Fibroblast of the conjunctiva (primary cell): ENCODE data around the gene ZFHX3.

Source experiments
- DNase-seq: peaks from one replicate; pipeline ENCODE4 v3.0.0-alpha.2; 2010; ENCODE audit warnings: low read depth

Gene ZFHX3

DNA sequence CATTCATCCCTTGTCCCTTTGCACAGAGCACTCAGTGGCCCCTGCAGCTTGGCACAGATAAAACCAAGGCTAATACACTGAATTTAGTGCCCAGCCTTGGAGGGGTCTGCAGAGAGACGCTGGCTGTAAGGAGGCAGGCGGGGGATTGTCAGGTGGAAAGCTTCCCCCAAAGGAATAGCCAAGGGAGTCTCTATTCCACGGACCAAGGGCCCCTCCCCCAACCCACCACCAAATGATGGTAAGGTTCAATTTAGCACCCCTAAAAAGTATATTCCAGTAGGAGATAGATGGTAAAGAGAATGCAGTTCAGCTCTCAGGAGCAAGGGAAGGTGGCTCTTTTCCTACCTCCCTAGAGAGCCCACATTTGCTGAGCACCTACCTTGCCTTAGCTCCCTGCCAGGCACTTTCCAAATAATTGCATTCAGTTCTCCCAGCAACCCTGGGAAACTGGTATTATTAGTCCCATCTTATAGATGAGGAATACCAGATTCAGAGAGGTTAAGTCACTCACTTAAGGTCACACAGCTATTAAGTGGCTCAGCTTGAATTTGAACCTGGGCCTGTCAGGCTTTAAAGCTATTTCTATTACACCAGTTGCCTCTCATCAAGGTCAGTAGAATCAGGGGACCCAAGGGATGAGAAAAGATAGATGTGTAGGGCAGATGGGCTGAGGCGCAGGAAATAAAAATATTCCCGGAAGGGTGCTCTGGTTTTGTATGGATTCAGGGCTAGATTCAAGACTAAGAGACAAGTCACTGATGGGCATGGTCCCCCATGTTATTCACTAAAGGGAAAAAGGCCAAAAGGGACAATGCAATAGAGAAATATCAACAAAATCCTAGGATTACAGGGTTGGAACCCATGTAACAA, 20.0 kb upstream of the ZFHX3 start:
- DNase-seq = no peak

DNA sequence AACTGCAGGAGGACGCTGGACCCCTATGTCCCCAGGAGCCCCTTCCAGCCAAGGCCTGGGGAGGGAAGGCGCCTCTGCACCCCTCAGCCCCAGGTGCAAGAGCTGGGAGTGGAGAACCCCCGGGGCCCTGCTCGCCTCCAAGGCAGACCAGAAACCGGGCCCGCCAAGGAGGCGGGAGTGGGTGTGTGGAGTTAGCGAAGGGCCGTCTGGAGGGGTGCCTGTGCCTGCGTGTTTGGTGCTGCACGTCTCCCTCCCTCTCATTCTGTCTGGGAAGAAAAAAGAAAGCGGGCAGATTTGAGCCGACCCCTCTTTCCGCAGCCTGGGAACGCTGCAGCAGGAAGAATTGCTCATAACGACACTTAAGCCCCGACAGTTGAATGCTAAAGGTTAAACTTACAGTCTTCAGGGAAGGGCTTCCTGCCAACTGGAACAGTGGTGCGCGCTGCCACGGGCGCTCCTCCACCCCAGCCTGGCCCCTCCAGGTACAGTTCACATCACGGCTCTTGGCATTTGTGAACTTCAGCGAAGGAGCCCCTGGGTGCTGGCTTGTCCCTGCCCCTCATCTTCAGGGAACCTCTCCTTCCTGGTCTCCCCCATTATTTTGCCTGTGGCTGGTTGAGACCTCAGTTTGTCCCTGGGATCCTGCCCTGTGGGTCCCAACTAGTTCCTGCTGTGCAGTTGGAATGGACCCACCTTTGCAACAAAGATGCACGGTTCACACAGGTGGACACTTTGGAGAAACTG, 19.2 kb upstream of the ZFHX3 start:
- DNase-seq = no peak

DNA sequence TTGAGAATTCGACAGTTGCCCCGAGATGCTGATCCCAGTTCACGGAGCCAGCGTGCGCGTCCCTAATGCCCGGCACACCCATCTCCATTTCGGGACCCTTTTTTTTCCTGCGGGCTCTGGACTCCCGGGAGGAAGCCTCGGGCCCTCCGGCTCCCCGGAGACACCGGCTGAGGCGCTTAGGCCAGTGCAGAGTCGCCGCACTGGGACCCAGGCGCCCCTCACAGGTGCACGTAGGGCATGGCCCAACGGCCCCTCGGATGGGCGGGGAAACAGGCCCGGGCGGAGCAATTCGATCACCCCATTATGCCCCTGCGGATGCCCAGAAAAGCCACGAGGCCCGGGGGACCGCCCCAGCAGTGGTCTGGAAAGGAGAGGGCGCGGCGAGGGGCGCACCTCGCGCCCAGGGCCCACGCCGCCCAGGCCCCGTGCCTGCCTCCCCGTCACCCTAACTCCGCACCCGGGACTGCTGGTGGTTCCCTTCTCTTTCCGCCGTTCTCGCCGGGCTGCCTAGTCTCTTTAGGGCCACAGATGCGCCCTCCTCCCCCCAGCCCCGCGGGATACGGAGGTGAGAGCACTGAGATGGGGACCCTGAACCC, 18.5 kb upstream of the ZFHX3 start:
- DNase-seq = no peak

DNA sequence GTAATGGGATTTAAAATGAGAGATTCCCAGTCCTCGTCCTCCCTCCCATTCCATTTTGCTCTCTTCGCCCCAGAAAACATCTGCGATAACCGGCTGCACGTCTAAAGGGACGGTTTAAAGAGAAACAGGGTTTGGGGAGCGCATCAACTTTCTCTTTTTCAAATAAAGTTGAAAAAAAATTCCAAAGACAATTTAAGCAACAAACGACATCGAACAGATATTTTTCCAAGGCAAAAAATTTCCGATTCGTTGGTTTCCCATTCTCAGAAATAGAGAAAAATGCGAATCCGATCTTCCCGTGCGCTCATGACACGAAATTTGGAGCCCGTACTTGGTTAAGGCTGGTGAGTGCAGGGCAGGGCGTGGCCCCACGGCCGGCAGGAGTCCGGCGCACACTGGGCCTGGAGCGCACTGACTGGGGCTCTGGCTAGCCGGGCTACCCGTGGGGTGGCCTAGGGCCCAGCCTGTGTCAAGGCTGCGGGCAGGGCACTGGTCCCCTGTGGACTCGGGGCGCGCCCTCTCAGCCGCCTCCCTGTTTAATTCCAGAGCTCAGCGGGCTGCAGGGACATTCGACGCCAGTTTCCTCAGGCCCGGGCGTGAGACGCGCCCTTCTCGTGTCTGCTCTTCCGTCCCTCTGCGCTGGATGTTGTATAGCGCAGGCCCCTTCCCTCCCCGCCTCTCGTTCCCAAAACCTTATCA, 17.9 kb upstream of the ZFHX3 start:
- DNase-seq = no peak

DNA sequence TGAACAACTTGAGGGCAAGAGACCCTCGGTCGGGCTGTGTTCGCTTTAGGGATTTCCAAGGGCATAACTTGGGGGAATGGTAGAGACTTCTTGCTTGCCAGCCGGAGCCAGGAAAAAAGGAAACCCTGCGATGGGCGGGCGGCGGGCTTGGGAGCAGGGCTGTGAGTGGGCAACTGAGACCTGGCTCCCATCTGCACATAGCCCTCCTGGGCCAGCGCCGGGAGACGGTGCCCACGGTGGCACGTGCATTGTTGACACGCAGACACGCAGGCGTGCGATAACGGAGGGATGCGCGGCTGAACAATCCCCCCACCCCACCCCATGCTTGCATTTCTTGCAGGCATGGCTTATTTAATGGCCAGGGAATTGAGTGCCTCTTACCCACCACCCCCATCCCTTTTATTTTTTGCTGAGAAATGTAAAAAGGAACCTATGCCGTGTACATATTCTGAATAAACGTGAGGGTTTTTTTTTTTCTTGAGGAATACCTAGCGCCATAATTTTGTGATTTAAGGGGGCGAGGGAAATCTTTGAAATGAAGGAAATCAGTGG, 17.1 kb upstream of the ZFHX3 start:
- DNase-seq = no peak

DNA sequence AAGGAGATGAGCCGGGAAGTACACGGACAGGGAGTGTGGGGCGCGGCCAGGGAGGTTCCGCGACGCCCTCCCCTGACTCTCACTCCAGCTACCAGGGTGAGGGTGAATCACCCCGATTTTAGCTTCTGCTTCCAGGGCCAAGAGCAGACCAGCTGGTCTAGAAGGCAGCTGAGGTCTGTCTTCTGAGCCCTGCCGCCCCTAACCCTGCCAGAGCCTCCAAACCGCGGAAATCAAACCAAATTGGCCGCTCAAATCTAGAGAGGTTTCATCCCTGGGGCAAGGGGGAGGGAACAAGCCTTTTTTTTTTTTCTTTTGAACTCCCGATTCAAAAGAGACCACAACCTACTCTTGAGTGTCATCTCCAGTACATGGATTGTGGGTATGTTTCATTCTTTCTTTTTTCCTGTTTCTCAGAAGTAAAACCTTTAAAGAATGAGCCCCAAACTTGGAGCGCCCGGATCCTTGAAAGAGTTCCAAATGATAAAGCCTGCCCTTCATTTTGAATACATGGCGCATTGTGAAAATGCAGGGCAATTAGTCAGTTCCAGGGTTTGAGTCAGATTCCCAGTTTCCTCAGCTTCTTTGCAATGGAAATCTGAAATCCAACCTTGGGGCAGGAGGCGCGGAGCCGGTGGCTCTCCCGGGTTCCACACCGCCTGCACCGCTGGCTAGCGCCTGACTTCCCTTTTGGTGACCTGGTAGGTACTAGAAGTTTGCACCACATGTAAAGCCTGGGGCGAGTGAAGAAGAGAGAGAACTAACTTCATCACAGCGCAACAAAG, 16.5 kb upstream of the ZFHX3 start:
- DNase-seq = no peak

DNA sequence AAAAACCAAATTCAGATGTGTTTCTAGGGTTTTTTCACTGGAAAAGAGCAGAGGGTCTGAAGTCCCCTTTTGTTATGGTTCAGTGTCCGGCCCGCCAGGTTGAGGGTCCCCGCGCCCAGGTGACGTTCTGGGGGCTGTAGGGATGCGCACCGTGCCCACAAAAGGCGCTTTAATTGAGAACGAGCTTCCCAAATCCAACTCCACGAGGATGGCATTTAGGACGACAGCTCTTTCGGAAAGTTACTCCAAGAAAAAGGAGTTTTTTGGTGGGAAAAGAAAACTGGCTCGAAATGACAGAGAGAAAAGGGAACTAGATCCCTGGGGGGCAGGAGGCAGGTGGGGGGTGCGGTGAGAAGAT, 15.9 kb upstream of the ZFHX3 start:
- no peak for DNase-seq

DNA sequence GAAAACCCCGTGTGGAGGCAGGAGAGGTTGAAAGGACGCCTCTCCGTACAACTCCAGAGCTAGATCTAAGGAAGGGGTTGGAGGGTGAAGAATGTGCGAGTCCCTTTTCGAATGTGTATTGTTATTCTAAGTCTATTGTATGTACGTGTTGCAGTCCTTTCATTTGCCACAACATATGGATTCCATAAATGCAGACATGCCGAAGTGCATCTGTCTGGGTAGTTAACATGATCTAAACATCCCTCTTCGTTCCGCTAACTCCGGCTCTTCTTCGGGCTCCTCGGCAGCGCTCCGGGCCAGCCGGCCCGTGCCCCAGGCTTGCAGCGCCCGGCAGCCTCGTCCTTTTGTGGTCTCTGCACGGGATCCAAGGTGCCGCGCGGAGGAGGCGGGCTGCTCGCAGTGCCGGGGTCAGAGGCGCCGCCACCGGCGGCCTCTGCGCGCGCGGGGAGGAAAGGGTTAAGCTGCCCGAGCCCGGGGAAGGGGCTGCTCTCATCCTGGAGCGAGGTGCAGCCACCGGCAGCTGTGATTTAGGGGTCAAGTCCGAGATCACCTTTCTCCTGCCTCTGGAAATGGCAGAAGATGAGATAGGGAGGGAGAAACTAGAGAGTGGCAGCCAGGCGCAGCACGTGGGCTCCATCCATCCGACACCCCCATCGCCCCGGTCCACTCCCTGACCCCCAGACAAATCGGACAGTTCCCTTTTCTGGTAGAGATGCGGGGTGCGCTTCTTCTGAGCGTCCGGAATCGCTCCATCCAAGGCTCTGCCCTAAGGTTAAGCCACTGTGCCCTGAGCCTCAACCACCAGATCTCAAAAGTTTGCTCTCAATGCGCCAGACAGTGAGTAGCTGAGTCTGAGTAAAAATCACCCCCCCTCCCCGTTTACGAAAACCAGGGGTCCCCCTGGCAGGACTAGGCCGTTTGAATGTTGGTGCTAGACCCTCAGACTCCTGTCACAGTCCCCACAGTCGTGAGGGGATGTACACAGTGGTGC, 15.1 kb upstream of the ZFHX3 start:
- no peak for DNase-seq

DNA sequence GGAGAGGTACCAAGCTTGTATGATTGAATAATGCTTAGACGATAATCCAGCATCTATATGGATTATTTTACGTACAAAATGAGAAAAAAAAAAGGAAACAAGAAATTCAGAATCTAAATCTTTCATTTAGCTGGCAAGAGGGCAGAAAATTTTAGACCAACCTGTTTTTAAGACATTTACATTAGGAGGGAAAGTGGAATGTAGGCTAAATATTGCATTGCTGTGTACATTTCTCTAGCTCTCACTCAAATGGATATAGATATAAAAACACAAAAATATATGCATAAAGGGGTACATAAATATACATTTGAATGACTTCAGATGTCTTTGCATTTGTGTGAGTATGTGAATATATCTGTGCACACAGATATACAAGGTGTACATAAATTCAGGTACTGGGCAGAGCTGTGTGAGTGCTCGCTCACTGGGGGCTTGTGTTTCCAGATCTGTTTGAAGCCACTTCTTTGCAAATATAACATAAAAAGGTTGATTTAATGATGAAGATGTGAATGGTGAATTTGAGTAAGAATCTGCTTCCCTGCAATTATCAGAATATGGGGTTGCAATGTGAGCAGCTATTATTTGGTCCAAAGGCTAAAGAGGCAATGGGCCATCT, 14.2 kb upstream of the ZFHX3 start:
- DNase-seq = no peak

DNA sequence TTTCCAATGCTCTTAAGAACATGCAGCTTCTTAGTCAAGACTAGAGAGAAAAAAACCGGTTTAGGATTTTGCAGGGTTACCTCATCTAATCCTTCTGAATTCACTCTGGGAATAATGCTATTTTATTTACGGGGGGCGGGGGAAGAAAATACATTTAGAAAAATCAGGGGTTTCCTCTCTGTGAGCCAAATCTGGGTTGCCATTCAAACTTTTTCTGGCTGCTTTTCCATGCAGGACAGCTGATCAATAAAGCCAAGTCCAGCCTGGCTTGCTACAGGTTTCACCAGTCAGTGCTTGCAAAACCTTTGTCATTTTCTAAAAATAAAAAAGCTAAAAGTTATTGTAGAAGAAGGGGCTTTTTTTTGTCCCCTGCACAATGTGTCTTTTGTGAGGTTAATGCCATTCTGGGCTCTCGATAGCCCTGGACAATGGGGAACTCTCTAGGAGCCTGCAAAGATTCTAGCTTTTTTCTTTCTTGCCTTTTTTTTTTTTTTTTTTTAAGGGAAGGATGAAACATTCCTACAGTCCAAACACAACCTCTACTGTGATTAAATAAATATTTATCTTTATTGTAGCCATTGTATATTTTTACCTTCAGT, 13.1 kb upstream of the ZFHX3 start:
- no peak for DNase-seq

DNA sequence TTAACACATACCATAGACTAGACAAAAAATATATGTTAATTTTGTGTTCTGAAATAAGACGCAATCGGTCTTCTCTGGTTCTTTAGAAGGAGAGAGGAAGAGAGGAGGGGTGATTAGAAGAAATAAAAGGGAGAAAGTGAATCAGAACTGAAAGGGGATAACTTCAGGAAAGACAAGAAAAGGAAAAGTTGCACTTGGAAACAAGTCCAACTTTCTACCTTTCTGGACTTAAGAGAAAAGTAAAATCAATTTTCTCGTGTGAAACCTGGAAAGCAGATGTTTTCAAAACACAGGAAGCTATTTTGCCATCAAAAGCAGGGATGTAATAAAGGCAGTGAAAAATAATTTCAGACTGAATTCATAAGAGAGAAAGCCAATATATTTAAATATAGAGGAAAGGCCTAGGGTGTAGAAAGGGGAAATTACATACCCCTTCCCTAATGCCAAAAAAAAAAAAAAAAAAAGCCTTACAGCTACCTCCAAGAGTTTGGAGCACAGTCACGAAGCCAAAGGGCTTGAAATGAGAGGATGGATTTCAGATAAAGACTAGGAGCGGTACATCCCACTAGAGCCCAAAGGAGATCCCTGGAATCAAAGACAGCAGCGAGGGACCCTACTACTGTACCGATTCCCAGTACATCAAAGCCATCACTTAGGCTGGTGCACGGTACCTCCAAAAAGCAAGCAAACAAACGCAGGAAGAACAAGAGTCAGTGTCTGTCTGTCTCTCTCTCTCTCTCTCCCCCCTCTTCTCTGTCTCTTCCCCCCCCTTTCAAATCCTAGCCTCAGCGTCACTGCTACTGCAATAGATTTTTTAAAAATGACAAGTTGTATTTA, 12.1 kb upstream of the ZFHX3 start:
- no peak for DNase-seq

DNA sequence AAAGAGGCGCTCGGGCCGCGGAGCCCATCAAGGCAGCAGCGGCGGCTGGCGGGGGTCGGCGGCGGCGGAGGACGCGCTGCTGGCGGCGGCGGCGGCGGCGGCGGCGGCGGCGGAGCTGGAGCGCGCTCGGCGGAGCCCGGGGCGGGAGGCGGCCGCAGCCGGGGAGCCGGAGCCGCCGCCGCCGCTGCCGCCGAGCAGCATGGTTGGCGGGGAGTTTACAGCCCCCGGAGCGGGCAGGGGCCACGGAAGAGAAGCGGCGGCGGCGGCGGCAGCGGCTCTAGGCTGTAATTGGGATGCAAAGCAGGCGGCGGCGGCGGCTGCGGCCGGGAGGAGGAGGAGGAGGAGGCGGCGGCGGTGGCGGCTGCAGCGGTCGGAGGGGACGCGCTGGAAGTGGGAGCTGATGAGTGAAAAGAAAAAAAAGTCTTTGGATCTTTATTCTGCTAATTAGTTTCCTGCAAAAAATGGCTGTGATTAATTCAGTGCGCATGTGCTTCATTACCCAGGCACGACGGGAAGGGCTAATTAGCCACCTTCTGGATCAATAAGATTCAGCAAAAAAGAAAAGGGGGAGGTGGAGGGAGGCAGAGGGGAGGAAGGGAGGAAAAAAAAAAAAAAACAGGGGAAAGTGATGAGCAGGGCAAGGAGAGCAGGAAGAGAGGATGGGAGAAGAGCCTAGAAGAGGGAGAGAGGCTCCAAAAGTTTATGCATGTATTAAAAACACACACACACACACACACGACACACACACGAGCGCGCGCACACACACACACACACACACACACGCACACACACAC, 10.9 kb upstream of the ZFHX3 start:
- DNase-seq = no peak

DNA sequence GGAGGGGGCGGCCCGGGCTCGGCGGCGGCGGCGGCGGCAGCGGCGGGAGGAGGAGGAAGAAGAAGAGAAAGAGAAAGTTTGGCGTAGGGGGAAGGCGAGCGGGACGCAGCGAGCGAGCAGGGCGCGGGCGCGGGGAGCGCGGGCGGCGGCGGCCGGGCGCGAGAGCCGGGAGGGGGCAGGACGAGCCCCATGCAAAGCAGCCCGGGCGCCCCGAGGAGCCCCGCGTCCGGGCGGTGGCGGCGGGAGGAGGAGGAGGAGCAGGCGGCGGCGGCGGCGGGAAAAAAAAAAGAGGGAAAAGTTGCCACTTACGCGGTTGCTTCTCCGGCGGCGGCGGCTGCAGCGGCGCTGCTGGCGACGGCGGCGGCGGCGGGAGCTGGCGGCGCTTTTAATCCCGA, 10.3 kb upstream of the ZFHX3 start:
- no peak for DNase-seq

DNA sequence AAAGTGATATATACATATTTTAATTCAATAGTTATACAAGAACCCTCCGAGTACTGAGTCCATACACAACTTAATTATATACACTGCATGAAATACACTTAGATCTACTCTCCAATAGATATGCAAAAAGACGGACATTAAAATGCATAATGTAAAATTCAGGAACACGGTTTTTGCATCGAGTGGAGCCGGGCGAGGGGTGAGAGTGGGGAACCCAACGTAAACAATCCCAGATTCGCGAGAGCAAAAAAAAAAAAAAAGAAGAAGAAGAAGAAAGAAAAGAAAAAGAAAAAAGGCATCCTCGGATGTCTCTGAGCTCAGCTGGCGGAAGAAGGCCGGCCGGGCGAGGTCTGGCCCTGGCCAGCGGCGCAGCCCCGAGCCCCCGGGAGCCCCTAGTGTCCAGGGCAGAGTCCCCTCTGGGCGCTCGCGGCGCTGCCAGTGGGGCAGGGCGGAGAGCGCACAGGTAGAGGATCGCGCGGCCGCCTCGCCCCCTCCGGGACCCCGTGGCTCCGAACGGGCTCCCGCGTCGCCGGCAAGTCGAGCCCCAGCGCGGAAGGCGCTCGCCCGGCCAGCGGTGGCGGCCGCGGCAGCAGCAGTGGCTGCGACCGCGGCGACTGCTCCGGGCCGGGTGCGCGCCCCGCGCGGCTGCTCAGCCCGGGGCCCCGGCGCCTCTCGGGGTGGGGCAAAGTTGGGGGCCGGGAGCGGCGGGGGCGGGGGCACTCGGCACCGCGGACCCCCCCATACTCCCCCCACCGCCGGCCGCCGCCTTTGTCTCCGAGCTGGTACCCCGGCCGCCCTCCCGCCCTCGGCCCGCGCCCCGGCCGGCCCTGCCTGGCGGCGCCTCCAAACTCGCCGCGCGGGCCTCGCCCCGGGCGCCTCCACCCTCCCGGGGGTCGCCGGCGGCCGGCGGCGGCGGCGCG, 9.6 kb upstream of the ZFHX3 start:
- no peak for DNase-seq

DNA sequence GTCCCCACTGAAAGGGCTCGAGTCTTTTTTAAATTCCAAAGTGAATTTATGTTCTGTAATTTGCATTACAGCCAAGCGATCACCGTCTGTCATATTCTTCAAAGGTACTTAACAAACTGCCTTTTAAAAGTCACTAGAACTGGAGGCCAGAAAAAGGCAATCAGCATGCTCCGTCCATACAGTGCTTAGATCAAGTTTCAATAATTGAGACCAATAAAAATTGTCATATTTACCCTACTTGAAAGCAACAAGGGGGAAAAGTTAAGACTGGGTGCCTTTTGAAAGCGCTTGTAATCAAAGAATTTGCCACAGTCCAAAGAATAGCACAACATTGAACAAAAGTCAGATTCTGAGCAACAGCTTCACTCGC, 9.0 kb upstream of the ZFHX3 start:
- DNase-seq = no peak

DNA sequence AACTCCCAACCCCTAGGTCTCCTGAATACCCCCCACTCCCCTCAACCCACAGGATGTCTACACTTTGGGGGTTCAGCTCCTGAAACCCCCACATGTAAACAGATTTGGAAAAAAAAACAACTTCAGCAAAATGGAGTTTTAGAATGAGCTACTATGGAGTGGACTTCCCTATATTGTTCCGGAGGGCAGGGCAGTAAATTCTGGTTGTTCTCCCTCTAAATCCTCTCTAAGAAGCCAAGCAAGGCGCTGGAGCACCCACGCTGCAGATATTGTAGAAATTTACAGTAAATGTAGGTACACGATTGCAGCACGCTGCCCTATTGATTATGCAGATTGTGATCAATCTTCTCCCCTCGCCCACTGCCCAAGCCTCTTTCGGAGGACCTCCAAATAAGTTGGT, 8.5 kb upstream of the ZFHX3 start:
- DNase-seq = no peak
